Pancreas (tissue), 10 donors: ENCODE results near the gene SERINC5. TPM values are rescaled to one million over a fixed set of nuclear protein-coding genes. Genes with fewer than 3 reads are reported as not detected.

ENCODE experiments used
- ATAC-seq, 4 donors: fragments of 200-7000 bp; cut with Tn5 transposase; one replicate each; pipeline versions ENCODE4 v1.8.0 to v1.9.1; 2020; ENCODE audit warnings: mild to moderate bottlenecking in 4 of 4, moderate library complexity in 4 of 4
- DNase-seq, 6 donors: peaks; one replicate each; pipeline ENCODE4 v3.0.0-alpha.2; 2020
- FAIRE-seq: peaks from 2 replicates; lab custom pipeline; 2012; peaks lifted over from hg19 to GRCh38; lab: Jason Lieb, UNC
- H3K27ac ChIP-seq, 4 donors: fragments of 200-600 bp; sonication (generic); 1 replicate in 3 of 4; 2 replicates in 1 of 4; pipeline versions ENCODE4 v1.5.0 to v1.8.0; 2020
- H3K27me3 ChIP-seq, 4 donors: fragments of 200-600 bp; one replicate each; pipeline ENCODE4 v1.8.0; 2021
- H3K36me3 ChIP-seq, 3 donors: fragments of 200-600 bp; sonication (generic) in 1 of 3; one replicate each; pipeline versions ENCODE4 v1.5.0 to v1.8.0; 2020 to 2021
- H3K4me1 ChIP-seq, 3 donors: fragments of 200-600 bp; one replicate each; pipeline ENCODE4 v1.8.0; 2021
- H3K4me3 ChIP-seq, 4 donors: fragments of 200-600 bp; sonication (generic) in 2 of 4; one replicate each; pipeline versions ENCODE4 v1.5.0 to v1.8.0; 2020 to 2021
- H3K9me3 ChIP-seq, 4 donors: fragments of 200-600 bp; one replicate each; pipeline ENCODE4 v1.8.0; 2021
- CTCF ChIP-seq, 4 donors: fragments of 200-600 bp; sonication (generic) in 3 of 4; IDR thresholded peaks; one replicate each; pipeline versions ENCODE4 v1.5.0 to v1.8.0; 2021; ENCODE audit warnings: antibody characterized with exemption in 4 of 4
- WGBS, 2 donors: extraction: QIAGEN DNeasy Blood & Tissue Kit; methylation state at CpG; one replicate each; pipeline ENCODE4 v1.1.7; 2013; 5-methylcytosine and 5-hydroxymethylcytosine counted together
- intact Hi-C, 3 donors: fragments of 100-400 bp; cut with DNase I; formaldehyde crosslinking; loops; one replicate each; pipeline versions ENCODE4 v1.11.1 to v1.14.2; 2022
- polyA plus RNA-seq, 2 donors: library from polyadenylated mRNA; stranded (reverse); fragments of 200-250 nt; gene quantifications; one replicate each; pipeline ENCODE4 v1.2.3, GENCODE V29; 2013
- total RNA-seq, 6 donors: library from RNA; stranded (reverse); fragmentation: NEBNext Ultra II Directional in 4 of 6; extraction: Animal tissue kit (Norgen Biotek cat#: 25700) in 4 of 6; gene quantifications; one replicate each; pipeline versions ENCODE4 v1.2.1 to v1.2.4, GENCODE V29; 2021 to 2023
- donor health status: healthy with polysubstance abuse.
- donor health status: DM: no; HTN: no; CAD: no; lungs with moderate emphysema.
- donor health status: DM: no; HTN: no; CAD: no.
- donor health status: control.
- donor health status: control.
- donor health status: Bipolar disorder and iron deficiency.
- donor health status: DM: yes; HTN: yes; CAD: no.
- donor health status: DM: no; HTN: no; CAD: no.
- donor health status: DM: no; HTN: no; CAD: no.
- donor health status: DM: yes; HTN: yes; CAD: no.

SERINC5 gene
- total and polyA plus RNA-seq, 8 donors: 3.7 to 43.2 (median 14.8) TPM

- FAIRE-seq (no peak), DNase-seq (no peak), ATAC-seq (no peak)
- Histone ChIP-seq H3K36me3 (no peaks in the 10 kb centered on the region), H3K4me3 (no peak overlapping the region), H3K4me1 (no peaks in the 10 kb centered on the region), H3K9me3 (no peaks in the 10 kb centered on the region), H3K27me3 (no peaks in the 10 kb centered on the region), H3K27ac (no peak overlapping the region)
- WGBS, 2 donors: 86 to 90% methylated on average over 10 of the region's 10 CpGs
- no peak for TF ChIP-seq CTCF (IDR thresholded peaks at IDR 0.05)
- intact Hi-C loops: no loop called here
These were observed 179.5 kb downstream of the SERINC5 start for GRCh38 chr5:80076131-80077050.

GRCh38 chr5:80072103-80073073, 183.5 kb downstream of the SERINC5 start:
- no peak for ATAC-seq
- no peak for TF ChIP-seq CTCF (IDR thresholded peaks at IDR 0.05)
- Histone ChIP-seq H3K27me3 (no peaks in the 10 kb centered on the region), H3K4me1 (no peaks in the 10 kb centered on the region), H3K4me3 (no peak overlapping the region), H3K36me3 (no peaks in the 10 kb centered on the region), H3K27ac (no peak overlapping the region), H3K9me3 (no peaks in the 10 kb centered on the region)
- no peak for FAIRE-seq
- no peak for DNase-seq
- 72 to 78% methylated on average over 10 of the region's 10 CpGs for WGBS, 2 donors
- intact Hi-C loops: no loop called here

- no peak for TF ChIP-seq CTCF (IDR thresholded peaks at IDR 0.05)
- Histone ChIP-seq H3K9me3 (no peaks in the 10 kb centered on the region), H3K4me1 (no peaks in the 10 kb centered on the region), H3K4me3 (no peak overlapping the region), H3K36me3 (no peaks in the 10 kb centered on the region), H3K27ac (no peak overlapping the region), H3K27me3 (no peaks in the 10 kb centered on the region)
- DNase-seq (no peak), ATAC-seq (no peak), FAIRE-seq (no peak)
- WGBS, 2 donors: 64 to 75% methylated on average over 2 of the region's 2 CpGs
- intact Hi-C loops: no loop called here
These were observed 184.3 kb downstream of the SERINC5 start for GRCh38 chr5:80071510-80072021.

- no peak for TF ChIP-seq CTCF (IDR thresholded peaks at IDR 0.05)
- Histone ChIP-seq H3K4me1 (no peaks in the 10 kb centered on the region), H3K27ac (no peak overlapping the region), H3K36me3 (no peaks in the 10 kb centered on the region), H3K4me3 (no peak overlapping the region), H3K27me3 (no peaks in the 10 kb centered on the region), H3K9me3 (no peaks in the 10 kb centered on the region)
- ATAC-seq (no peak), DNase-seq (no peak), FAIRE-seq (no peak)
- intact Hi-C loops: no loop called here
- 80 to 94% methylated on average over 10 of the region's 10 CpGs for WGBS, 2 donors
These were observed 185.4 kb downstream of the SERINC5 start for GRCh38 chr5:80070338-80071056.
